ENCODE measurements around the gene ARHGAP15. TPM values are rescaled to one million over a fixed set of nuclear protein-coding genes. Genes with fewer than 3 reads are reported as not detected.
A peak's percentile ranks its signal among the peaks of the same experiment; 100 is the strongest.

ARHGAP15 gene
- total RNA-seq, 1 donor, result 0.43 TPM

DNA sequence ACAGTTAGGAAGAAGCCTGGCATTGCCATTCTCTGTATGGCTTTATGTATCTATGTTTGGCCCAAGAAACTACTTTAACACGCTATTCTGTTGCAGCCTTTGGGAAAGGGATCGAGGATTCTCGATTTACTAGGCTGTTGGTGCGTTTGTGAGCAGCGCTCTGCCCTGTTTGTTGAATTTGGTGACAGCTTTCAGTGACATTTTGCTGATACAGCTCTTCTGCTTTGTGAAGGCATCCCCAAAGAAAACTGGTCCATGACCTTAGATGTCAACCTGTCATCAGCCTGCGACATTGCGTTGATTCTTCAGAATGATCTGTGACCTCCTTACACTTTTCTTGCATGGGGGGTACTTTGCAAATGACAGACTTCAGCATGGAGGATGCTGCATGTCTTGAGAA lies 431.5 kb downstream of the ARHGAP15 start:
- H3K4me3 ChIP-seq (ENCODE audit: low read depth, low read length), result no peak overlapping the region
- DNase-seq (ENCODE audit: low read depth), result no peak
- TF ChIP-seq, protein P1, sequence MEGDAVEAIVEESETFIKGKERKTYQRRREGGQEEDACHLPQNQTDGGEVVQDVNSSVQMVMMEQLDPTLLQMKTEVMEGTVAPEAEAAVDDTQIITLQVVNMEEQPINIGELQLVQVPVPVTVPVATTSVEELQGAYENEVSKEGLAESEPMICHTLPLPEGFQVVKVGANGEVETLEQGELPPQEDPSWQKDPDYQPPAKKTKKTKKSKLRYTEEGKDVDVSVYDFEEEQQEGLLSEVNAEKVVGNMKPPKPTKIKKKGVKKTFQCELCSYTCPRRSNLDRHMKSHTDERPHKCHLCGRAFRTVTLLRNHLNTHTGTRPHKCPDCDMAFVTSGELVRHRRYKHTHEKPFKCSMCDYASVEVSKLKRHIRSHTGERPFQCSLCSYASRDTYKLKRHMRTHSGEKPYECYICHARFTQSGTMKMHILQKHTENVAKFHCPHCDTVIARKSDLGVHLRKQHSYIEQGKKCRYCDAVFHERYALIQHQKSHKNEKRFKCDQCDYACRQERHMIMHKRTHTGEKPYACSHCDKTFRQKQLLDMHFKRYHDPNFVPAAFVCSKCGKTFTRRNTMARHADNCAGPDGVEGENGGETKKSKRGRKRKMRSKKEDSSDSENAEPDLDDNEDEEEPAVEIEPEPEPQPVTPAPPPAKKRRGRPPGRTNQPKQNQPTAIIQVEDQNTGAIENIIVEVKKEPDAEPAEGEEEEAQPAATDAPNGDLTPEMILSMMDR (IDR thresholded peaks at IDR 0.05; ENCODE audit: insufficient read depth, low read depth, low read length), result no peak

GRCh38 chr2:143564419-143564818 lies 435.2 kb downstream of the ARHGAP15 start:
- no peak for DNase-seq (ENCODE audit: low read depth)
- TF ChIP-seq, protein P1 (IDR thresholded peaks at IDR 0.05; ENCODE audit: insufficient read depth, low read depth, low read length), result no peak
- H3K4me3 ChIP-seq (ENCODE audit: low read depth, low read length), result no peak overlapping the region

- H3K4me3 ChIP-seq (ENCODE audit: low read depth, low read length), result no peak overlapping the region
- TF ChIP-seq, protein P1 (IDR thresholded peaks at IDR 0.05; ENCODE audit: insufficient read depth, low read depth, low read length), result no peak
- no peak for DNase-seq (ENCODE audit: low read depth)
These were observed 442.5 kb downstream of the ARHGAP15 start for GRCh38 chr2:143571747-143572146.

- TF ChIP-seq, protein P1 (IDR thresholded peaks at IDR 0.05; ENCODE audit: insufficient read depth, low read depth, low read length), result no peak
- H3K4me3 ChIP-seq (ENCODE audit: low read depth, low read length), result no peak overlapping the region
- DNase-seq (ENCODE audit: low read depth), result no peak
These were observed 443.2 kb downstream of the ARHGAP15 start for GRCh38 chr2:143572421-143572820.

DNA sequence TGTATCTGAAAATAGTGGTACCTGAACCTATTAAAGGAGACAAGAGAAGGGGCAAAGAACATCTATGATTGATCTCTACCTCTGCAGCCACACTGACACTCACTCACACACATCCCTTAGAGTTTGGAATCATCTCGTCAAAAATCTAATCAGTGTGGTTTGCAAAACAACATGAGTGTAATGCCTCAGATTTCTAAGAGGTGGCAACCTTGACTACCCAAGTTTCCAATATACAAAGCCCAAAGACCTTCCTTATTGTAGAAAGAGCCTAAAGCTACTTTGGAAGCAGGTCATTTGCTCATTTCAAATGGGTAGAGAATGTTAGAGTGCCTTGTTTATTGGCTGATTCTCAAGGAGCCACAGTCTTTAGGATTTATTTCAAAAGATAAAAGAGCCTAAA lies 444.9 kb downstream of the ARHGAP15 start:
- no peak for DNase-seq (ENCODE audit: low read depth)
- TF ChIP-seq, protein P1 (IDR thresholded peaks at IDR 0.05; ENCODE audit: insufficient read depth, low read depth, low read length), result no peak
- H3K4me3 ChIP-seq (ENCODE audit: low read depth, low read length), result no peak overlapping the region

DNA sequence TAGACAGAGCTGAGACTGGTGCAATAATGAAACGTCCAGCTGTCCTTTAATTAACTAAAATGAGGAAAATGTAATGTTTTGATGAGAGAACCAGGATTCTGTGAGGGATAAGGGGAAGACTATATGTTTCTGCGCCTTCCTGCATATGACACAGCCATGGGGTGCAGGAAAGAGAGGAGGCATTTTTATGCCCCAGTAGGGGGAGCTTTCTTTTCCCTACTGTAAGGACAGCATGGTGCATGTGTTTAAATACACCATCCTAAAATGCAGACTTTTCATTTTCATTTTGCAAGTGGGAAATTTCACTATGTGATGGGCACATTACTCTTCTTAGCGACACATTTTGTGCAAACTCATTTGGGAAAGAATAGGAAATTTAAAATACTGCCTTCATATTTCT lies 446.1 kb downstream of the ARHGAP15 start:
- H3K4me3 ChIP-seq (ENCODE audit: low read depth, low read length), result no peak overlapping the region
- peak; percentile 18 for DNase-seq (ENCODE audit: low read depth)
- TF ChIP-seq, protein P1 (IDR thresholded peaks at IDR 0.05; ENCODE audit: insufficient read depth, low read depth, low read length), result peak; percentile 64

DNA sequence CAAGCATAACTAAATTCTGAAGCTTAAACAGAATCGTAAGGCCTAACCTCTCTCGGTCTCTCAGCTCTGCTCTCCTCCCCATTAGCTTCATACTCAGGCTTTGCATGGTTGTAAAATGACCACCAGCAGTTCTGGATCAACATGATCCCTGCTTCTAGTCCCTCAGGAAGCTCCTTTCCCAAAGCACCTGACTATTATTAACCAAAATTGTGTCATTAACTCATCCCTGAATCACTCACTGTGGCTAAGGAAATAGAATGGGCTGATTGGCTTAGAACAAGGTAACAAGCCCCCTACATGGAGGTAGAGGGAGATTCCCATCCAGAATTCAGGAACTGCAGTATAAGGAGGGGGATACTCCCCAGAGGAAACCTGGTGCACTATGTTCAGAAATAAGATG lies 448.3 kb downstream of the ARHGAP15 start:
- no peak overlapping the region for H3K4me3 ChIP-seq (ENCODE audit: low read depth, low read length)
- TF ChIP-seq, protein P1 (IDR thresholded peaks at IDR 0.05; ENCODE audit: insufficient read depth, low read depth, low read length), result no peak
- no peak for DNase-seq (ENCODE audit: low read depth)
